ENCODE results near the gene KLF13.
A peak's percentile ranks its signal among the peaks of the same experiment; 100 is the strongest.

The KLF13 gene

GRCh38 chr15:31387092-31387478 lies 60.5 kb downstream of the KLF13 start:
- no peak for DNase-seq

- no peak for DNase-seq
These were observed 61.0 kb downstream of the KLF13 start for GRCh38 chr15:31387479-31388118.

GRCh38 chr15:31389576-31389975 lies 62.9 kb downstream of the KLF13 start:
- no peak for DNase-seq

- DNase-seq: no peak
These were observed 63.4 kb downstream of the KLF13 start for GRCh38 chr15:31390029-31390428.

- no peak for DNase-seq
These were observed 64.3 kb downstream of the KLF13 start for GRCh38 chr15:31390777-31391486.

- peak; percentile 4 for DNase-seq
These were observed 65.3 kb downstream of the KLF13 start for GRCh38 chr15:31391687-31392671.

GRCh38 chr15:31392761-31393401 lies 66.2 kb downstream of the KLF13 start:
- DNase-seq: no peak

- no peak for DNase-seq
These were observed 66.9 kb downstream of the KLF13 start for GRCh38 chr15:31393444-31394091.

GRCh38 chr15:31396881-31397560 lies 70.4 kb downstream of the KLF13 start:
- DNase-seq: peak; percentile 67

- DNase-seq: peak; percentile 15
These were observed 71.4 kb downstream of the KLF13 start for GRCh38 chr15:31397851-31398661.

- no peak for DNase-seq
These were observed 72.2 kb downstream of the KLF13 start for GRCh38 chr15:31398677-31399301.

GRCh38 chr15:31399544-31400171 lies 73.0 kb downstream of the KLF13 start:
- no peak for DNase-seq

- DNase-seq: no peak
These were observed 73.7 kb downstream of the KLF13 start for GRCh38 chr15:31400222-31400927.

- no peak for DNase-seq
These were observed 74.6 kb downstream of the KLF13 start for GRCh38 chr15:31401282-31401681.

- no peak for DNase-seq
These were observed 75.4 kb downstream of the KLF13 start for GRCh38 chr15:31402003-31402402.

GRCh38 chr15:31402511-31403056 lies 75.9 kb downstream of the KLF13 start:
- DNase-seq: no peak

GRCh38 chr15:31403096-31403495 lies 76.5 kb downstream of the KLF13 start:
- no peak for DNase-seq

GRCh38 chr15:31403606-31404005 lies 77.0 kb downstream of the KLF13 start:
- DNase-seq: no peak

GRCh38 chr15:31404345-31404744 lies 77.7 kb downstream of the KLF13 start:
- DNase-seq: no peak
